GM12878 (cell line): Measurements from ENCODE around the gene OOSP2.

Experiments used
- CEBPB ChIP-seq, 2 experiments: fragments of 150-350 bp in 1 of 2; IDR thresholded peaks; 2 replicates each; pipeline ENCODE4 v1.6.1; 2012 to 2014; ENCODE audit warnings: low read depth in 2 of 2, low read length in 2 of 2, borderline replicate concordance in 1 of 2, inconsistent platforms in 1 of 2
- EZH2 ChIP-seq: IDR thresholded peaks from 2 replicates; pipeline ENCODE4 v1.6.1; 2012; ENCODE audit warnings: low read depth, mild to moderate bottlenecking, control low read depth, inconsistent platforms, low read length, borderline replicate concordance; ENCODE audit not compliant: control insufficient read depth
- JUND ChIP-seq: IDR thresholded peaks from 2 replicates; pipeline ENCODE4 v1.6.1; 2012; ENCODE audit warnings: low read depth, mild to moderate bottlenecking, low read length, improper control_type of control experiment, moderate library complexity
- NFXL1 ChIP-seq: fragments of 450-650 bp; IDR thresholded peaks from 2 replicates; pipeline ENCODE4 v1.6.1; 2017; ENCODE audit warnings: antibody characterized with exemption, mild to moderate bottlenecking, borderline replicate concordance
- NR2C1 ChIP-seq: fragments of 450-650 bp; IDR thresholded peaks from 2 replicates; pipeline ENCODE4 v1.6.1; 2017; ENCODE audit warnings: antibody characterized with exemption, mild to moderate bottlenecking, moderate library complexity
- POLR2AphosphoS5 ChIP-seq: IDR thresholded peaks from 2 replicates; pipeline ENCODE4 v1.6.1; 2011; ENCODE audit warnings: mild to moderate bottlenecking, low read length, inconsistent platforms
- POU2F2 ChIP-seq: IDR thresholded peaks from 3 replicates; pipeline ENCODE4 v1.6.1; 2011; ENCODE audit warnings: low read depth, mild to moderate bottlenecking, low read length, borderline replicate concordance
- SIX5 ChIP-seq: IDR thresholded peaks from 2 replicates; pipeline ENCODE4 v1.6.1; 2011; ENCODE audit warnings: mild to moderate bottlenecking, low read depth, low read length, moderate library complexity; ENCODE audit not compliant: severe bottlenecking
- TARDBP ChIP-seq: IDR thresholded peaks from 2 replicates; pipeline ENCODE4 v1.6.1; 2016; ENCODE audit warnings: borderline replicate concordance
- TCF3 ChIP-seq: IDR thresholded peaks from 2 replicates; pipeline ENCODE4 v1.6.1; 2012; ENCODE audit warnings: low read depth, mild to moderate bottlenecking, low read length, borderline replicate concordance; ENCODE audit not compliant: insufficient read depth
- YBX1 ChIP-seq: fragments of 450-650 bp; IDR thresholded peaks from 2 replicates; pipeline ENCODE4 v1.6.1; 2016; ENCODE audit warnings: antibody characterized with exemption
- TF ChIP-seq, protein P1 (sequence below): IDR thresholded peaks from 2 replicates; pipeline ENCODE4 v1.6.1; 2012; ENCODE audit warnings: mild to moderate bottlenecking, low read depth, low read length

- no peak for TF ChIP-seq NFXL1
- no peak for TF ChIP-seq JUND
- TF ChIP-seq YBX1: no peak
- TF ChIP-seq POLR2AphosphoS5: no peak
- no peak for TF ChIP-seq TCF3
- TF ChIP-seq, protein P1, sequence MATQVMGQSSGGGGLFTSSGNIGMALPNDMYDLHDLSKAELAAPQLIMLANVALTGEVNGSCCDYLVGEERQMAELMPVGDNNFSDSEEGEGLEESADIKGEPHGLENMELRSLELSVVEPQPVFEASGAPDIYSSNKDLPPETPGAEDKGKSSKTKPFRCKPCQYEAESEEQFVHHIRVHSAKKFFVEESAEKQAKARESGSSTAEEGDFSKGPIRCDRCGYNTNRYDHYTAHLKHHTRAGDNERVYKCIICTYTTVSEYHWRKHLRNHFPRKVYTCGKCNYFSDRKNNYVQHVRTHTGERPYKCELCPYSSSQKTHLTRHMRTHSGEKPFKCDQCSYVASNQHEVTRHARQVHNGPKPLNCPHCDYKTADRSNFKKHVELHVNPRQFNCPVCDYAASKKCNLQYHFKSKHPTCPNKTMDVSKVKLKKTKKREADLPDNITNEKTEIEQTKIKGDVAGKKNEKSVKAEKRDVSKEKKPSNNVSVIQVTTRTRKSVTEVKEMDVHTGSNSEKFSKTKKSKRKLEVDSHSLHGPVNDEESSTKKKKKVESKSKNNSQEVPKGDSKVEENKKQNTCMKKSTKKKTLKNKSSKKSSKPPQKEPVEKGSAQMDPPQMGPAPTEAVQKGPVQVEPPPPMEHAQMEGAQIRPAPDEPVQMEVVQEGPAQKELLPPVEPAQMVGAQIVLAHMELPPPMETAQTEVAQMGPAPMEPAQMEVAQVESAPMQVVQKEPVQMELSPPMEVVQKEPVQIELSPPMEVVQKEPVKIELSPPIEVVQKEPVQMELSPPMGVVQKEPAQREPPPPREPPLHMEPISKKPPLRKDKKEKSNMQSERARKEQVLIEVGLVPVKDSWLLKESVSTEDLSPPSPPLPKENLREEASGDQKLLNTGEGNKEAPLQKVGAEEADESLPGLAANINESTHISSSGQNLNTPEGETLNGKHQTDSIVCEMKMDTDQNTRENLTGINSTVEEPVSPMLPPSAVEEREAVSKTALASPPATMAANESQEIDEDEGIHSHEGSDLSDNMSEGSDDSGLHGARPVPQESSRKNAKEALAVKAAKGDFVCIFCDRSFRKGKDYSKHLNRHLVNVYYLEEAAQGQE: no peak
- no peak for TF ChIP-seq TARDBP
- no peak for TF ChIP-seq EZH2
- no peak for TF ChIP-seq SIX5
- TF ChIP-seq NR2C1: no peak
- TF ChIP-seq POU2F2: no peak
- TF ChIP-seq CEBPB (IDR thresholded peaks at IDR 0.05; ENCODE audit: borderline replicate concordance in 1 of 2, low read depth in 2 of 2, low read length in 2 of 2): no peak
Observed at GRCh38 chr11:60077981-60078380, 37.8 kb downstream of the OOSP2 start.
